ENCODE results near the gene SLC6A2. TPM values are rescaled to one million over a fixed set of nuclear protein-coding genes. Genes with fewer than 3 reads are reported as not detected.
A peak's percentile ranks its signal among the peaks of the same experiment; 100 is the strongest.
"Not testable (repeated sequence)": the region's sequence is repeated elsewhere in the genome, so short reads cannot be mapped to it uniquely, and the experiment has no call there.

Gene SLC6A2
- total RNA-seq, 1 donor from 2014 or later, result 9.6 TPM

DNA sequence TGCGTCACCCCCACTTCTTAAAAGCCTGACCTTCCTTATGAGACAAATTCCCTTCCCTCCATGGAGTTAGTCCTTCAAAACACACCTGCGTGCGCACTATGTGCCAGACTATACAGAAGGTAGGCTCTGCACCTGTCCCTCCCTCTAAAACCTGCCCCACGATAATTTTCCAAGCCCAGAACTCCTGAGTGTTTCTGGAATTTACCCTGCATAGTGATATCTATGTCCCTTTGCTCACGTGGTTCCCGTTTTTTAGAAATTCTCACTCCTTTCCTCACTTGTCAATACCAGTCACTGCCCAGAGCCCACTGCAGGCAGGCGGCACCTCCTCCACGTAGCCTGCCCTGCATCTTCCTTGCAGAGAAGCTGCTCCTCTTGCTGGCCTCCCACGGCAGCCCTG is 82.2 kb downstream of the SLC6A2 start:
- no peaks in the 10 kb centered on the region for H3K36me3 ChIP-seq
- H3K27ac ChIP-seq, result no peak overlapping the region
- no peaks in the 10 kb centered on the region for H3K27me3 ChIP-seq
- H3K9me3 ChIP-seq, result no peaks in the 10 kb centered on the region
- intact Hi-C loops (cut with DNase I), result no loop called here
- DNase-seq (ENCODE audit: extremely low spot score in 2 of 2), result peak in 1 of 2 donors; percentile 60
- H3K4me3 ChIP-seq, result no peak overlapping the region
- H3K4me1 ChIP-seq, result peaks cover 11% of the 10 kb centered on the region
- TF ChIP-seq POLR2A (IDR thresholded peaks at IDR 0.05) (no peak), POLR2AphosphoS5 (IDR thresholded peaks at IDR 0.05; ENCODE audit: insufficient read depth in 1 of 2, low read depth in 1 of 2) (no peak), CTCF (IDR thresholded peaks at IDR 0.05) (no peak)

DNA sequence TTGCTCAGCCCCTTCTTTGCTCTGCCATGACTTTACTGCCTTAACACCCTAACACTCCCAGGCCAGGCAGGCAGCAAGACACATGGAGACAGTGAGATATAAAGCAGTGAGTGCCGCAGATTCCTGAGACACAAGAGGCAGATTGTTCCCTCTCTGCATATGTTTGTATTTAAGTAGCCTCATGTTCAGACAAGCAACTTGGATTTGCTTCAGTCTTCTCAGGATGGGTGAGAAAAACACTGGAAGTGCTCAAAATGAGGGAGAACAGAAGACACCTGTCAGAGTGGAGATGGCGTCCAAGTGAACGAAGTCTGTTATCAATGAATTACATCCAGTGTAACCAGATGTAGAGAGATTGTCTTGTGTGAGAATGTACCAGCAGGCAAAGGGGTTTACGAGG is 90.3 kb downstream of the SLC6A2 start:
- intact Hi-C loops (cut with DNase I), result no loop called here
- no peaks in the 10 kb centered on the region for H3K36me3 ChIP-seq
- TF ChIP-seq POLR2A (IDR thresholded peaks at IDR 0.05) (no peak), CTCF (IDR thresholded peaks at IDR 0.05) (no peak), POLR2AphosphoS5 (IDR thresholded peaks at IDR 0.05; ENCODE audit: insufficient read depth in 1 of 2, low read depth in 1 of 2) (no peak)
- H3K4me1 ChIP-seq, result no peaks in the 10 kb centered on the region
- H3K4me3 ChIP-seq, result no peak overlapping the region
- H3K27me3 ChIP-seq, result no peaks in the 10 kb centered on the region
- peak in 1 of 2 donors; percentile 29 for DNase-seq (ENCODE audit: extremely low spot score in 2 of 2)
- H3K27ac ChIP-seq, result no peak overlapping the region
- no peaks in the 10 kb centered on the region for H3K9me3 ChIP-seq

GRCh38 chr16:55747785-55748184 is 92.0 kb downstream of the SLC6A2 start:
- Histone ChIP-seq H3K27ac (no peak overlapping the region), H3K27me3 (no peaks in the 10 kb centered on the region), H3K4me3 (no peak overlapping the region), H3K9me3 (no peaks in the 10 kb centered on the region), H3K4me1 (no peaks in the 10 kb centered on the region), H3K36me3 (no peaks in the 10 kb centered on the region)
- TF ChIP-seq POLR2A (IDR thresholded peaks at IDR 0.05) (no peak), CTCF (IDR thresholded peaks at IDR 0.05) (no peak), POLR2AphosphoS5 (IDR thresholded peaks at IDR 0.05; ENCODE audit: insufficient read depth in 1 of 2, low read depth in 1 of 2) (no peak)
- no peak for DNase-seq (ENCODE audit: extremely low spot score in 2 of 2)
- intact Hi-C loops (cut with DNase I), result no loop called here

DNA sequence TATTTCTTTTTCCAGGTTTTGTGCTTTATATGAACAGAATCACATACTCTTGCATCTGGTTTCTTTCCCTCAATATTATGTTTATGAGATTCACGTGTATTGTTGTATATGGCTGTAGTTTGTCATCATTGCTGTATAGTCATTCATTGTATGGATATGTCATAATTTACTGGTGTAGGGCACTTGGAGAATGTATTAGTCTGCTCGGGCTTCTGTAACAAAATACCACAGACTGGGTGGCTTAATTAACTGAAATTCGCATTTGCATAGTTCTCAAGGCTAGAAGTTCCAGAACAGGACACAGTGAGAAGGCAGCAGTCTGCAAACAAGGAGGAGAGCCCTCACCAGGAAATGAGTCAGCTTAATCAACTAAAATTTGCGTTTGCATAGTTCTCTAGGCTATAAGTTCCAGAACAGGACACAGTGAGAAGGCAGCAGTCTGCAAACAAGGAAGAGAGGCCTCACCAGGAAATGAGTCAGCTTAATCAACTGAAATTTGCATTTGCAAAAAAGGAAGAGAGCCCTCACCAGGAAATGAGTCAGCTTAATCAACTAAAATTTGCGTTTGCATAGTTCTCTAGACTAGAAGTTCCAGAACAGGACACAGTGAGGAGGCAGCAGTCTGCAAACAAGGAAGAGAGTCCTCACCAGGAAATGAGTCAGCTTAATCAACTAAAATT is 96.8 kb downstream of the SLC6A2 start:
- H3K36me3 ChIP-seq; H3K27ac ChIP-seq; H3K9me3 ChIP-seq; H3K4me1 ChIP-seq; H3K27me3 ChIP-seq; DNase-seq (ENCODE audit: extremely low spot score in 2 of 2); intact Hi-C loops (cut with DNase I); H3K4me3 ChIP-seq: not testable (repeated sequence)

GRCh38 chr16:55753145-55753631 is 97.4 kb downstream of the SLC6A2 start:
- H3K4me3 ChIP-seq; DNase-seq (ENCODE audit: extremely low spot score in 2 of 2); H3K4me1 ChIP-seq; intact Hi-C loops (cut with DNase I); H3K9me3 ChIP-seq; H3K36me3 ChIP-seq; H3K27me3 ChIP-seq; H3K27ac ChIP-seq: not testable (repeated sequence)

Other genes starting within 250 kb of the SLC6A2 start
- gene MMP2, start 176.8 kb upstream of the SLC6A2 start, total RNA-seq, result 296 TPM
- gene LPCAT2, start 146.9 kb upstream of the SLC6A2 start, total RNA-seq, result 11.3 TPM
- 33.9 TPM for gene CAPNS2, start 89.3 kb upstream of the SLC6A2 start, total RNA-seq
- 10.1 TPM for gene CES1, start 177.1 kb downstream of the SLC6A2 start, total RNA-seq
- gene CES5A, start 219.4 kb downstream of the SLC6A2 start, total RNA-seq, result not detected

Data from vagina (tissue), 2 donors.